ENCODE results near the gene ANKRD50.

Gene ANKRD50

GRCh38 chr4:124727331-124727890 lies 14.9 kb upstream of the ANKRD50 start:
- no peaks in the 10 kb centered on the region for H3K79me2 ChIP-seq (ENCODE audit: control insufficient read depth, low read length)
- no peaks in the 10 kb centered on the region for H3K9me3 ChIP-seq (ENCODE audit: control insufficient read depth, insufficient read depth, low read length)
- H3K4me1 ChIP-seq (ENCODE audit: control insufficient read depth, low read length) = no peaks in the 10 kb centered on the region
- no peaks in the 10 kb centered on the region for H3K9me2 ChIP-seq (replicated peaks; ENCODE audit: control insufficient read depth, low read length)
- H3K36me3 ChIP-seq (ENCODE audit: control insufficient read depth, low read length) = no peaks in the 10 kb centered on the region
- H3K4me3 ChIP-seq (ENCODE audit: low read length) = no peak overlapping the region
- H3K27ac ChIP-seq (ENCODE audit: low read depth, low read length) = no peak overlapping the region
- no peaks in the 10 kb centered on the region for H3F3A ChIP-seq (ENCODE audit: control insufficient read depth, insufficient read depth)
- H3K27me3 ChIP-seq (ENCODE audit: control insufficient read depth, low read length) = no peaks in the 10 kb centered on the region
- H3K4me2 ChIP-seq (ENCODE audit: low read length) = no peak overlapping the region
- TF ChIP-seq CTCF (IDR thresholded peaks at IDR 0.05; ENCODE audit: low read depth, low read length, poor library complexity, severe bottlenecking) (no peak), EZH2phosphoT487 (IDR thresholded peaks at IDR 0.05; ENCODE audit: borderline replicate concordance, low read length) (no peak)
- no peaks in the 10 kb centered on the region for H4K20me1 ChIP-seq (ENCODE audit: control insufficient read depth, insufficient read depth, low read depth, low read length)

DNA sequence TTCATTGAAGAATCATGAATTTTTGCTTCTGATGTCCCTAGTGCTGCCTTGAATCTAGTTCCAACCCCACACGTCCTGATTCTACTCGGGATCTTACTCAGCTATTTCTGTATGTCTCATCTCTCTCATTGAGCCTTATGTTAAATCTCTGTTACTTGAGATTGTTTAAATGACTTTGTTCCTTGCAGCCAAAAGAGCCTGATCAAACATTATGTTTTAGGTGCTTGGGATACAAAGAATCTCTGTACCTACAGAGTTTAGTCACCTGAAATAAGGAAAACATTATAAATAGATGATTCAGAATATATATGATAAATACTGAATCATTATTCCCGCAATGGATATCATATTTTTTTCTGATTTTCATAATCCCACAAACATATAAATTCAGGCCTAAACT lies 13.7 kb upstream of the ANKRD50 start:
- H4K20me1 ChIP-seq (ENCODE audit: control insufficient read depth, insufficient read depth, low read depth, low read length) = no peaks in the 10 kb centered on the region
- H3K9me3 ChIP-seq (ENCODE audit: control insufficient read depth, insufficient read depth, low read length) = no peaks in the 10 kb centered on the region
- H3K9me2 ChIP-seq (replicated peaks; ENCODE audit: control insufficient read depth, low read length) = no peaks in the 10 kb centered on the region
- no peaks in the 10 kb centered on the region for H3K27me3 ChIP-seq (ENCODE audit: control insufficient read depth, low read length)
- H3K79me2 ChIP-seq (ENCODE audit: control insufficient read depth, low read length) = no peaks in the 10 kb centered on the region
- no peak overlapping the region for H3K4me3 ChIP-seq (ENCODE audit: low read length)
- no peaks in the 10 kb centered on the region for H3K4me1 ChIP-seq (ENCODE audit: control insufficient read depth, low read length)
- no peak overlapping the region for H3K27ac ChIP-seq (ENCODE audit: low read depth, low read length)
- TF ChIP-seq CTCF (IDR thresholded peaks at IDR 0.05; ENCODE audit: low read depth, low read length, poor library complexity, severe bottlenecking) (no peak), EZH2phosphoT487 (IDR thresholded peaks at IDR 0.05; ENCODE audit: borderline replicate concordance, low read length) (no peak)
- no peaks in the 10 kb centered on the region for H3F3A ChIP-seq (ENCODE audit: control insufficient read depth, insufficient read depth)
- H3K4me2 ChIP-seq (ENCODE audit: low read length) = no peak overlapping the region
- no peaks in the 10 kb centered on the region for H3K36me3 ChIP-seq (ENCODE audit: control insufficient read depth, low read length)

DNA sequence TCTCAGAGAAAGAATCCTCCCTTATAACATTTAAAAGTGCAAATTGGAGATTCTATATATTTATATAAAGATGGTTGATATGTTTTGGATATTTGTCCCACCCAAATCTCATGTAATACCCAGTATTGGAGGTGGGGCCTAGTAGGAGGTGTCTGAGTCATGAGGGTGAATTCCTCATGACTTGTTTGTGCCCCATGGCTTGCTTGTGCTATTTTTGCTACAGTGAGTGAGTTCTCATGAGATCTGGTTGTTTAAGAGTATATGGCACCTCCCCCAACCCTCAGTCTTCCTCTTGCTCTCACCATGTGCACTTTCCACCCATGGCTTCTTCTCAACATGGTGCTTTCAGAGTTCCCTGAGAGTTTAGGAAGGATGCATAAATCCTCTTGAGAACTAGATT lies 9.5 kb upstream of the ANKRD50 start:
- no peaks in the 10 kb centered on the region for H4K20me1 ChIP-seq (ENCODE audit: control insufficient read depth, insufficient read depth, low read depth, low read length)
- H3K9me2 ChIP-seq (replicated peaks; ENCODE audit: control insufficient read depth, low read length) = no peaks in the 10 kb centered on the region; the same call in 1 of the 2 replicates
- no peaks in the 10 kb centered on the region for H3K4me1 ChIP-seq (ENCODE audit: control insufficient read depth, low read length)
- no peaks in the 10 kb centered on the region for H3F3A ChIP-seq (ENCODE audit: control insufficient read depth, insufficient read depth)
- TF ChIP-seq EZH2phosphoT487 (IDR thresholded peaks at IDR 0.05; ENCODE audit: borderline replicate concordance, low read length) (no peak), CTCF (IDR thresholded peaks at IDR 0.05; ENCODE audit: low read depth, low read length, poor library complexity, severe bottlenecking) (no peak)
- H3K27ac ChIP-seq (ENCODE audit: low read depth, low read length) = no peak overlapping the region
- no peaks in the 10 kb centered on the region for H3K9me3 ChIP-seq (ENCODE audit: control insufficient read depth, insufficient read depth, low read length)
- H3K79me2 ChIP-seq (ENCODE audit: control insufficient read depth, low read length) = no peaks in the 10 kb centered on the region
- no peaks in the 10 kb centered on the region for H3K36me3 ChIP-seq (ENCODE audit: control insufficient read depth, low read length)
- H3K4me2 ChIP-seq (ENCODE audit: low read length) = no peak overlapping the region
- H3K4me3 ChIP-seq (ENCODE audit: low read length) = no peak overlapping the region
- no peaks in the 10 kb centered on the region for H3K27me3 ChIP-seq (ENCODE audit: control insufficient read depth, low read length)
